HCT116 (cell line): ENCODE data around the gene ANO2. TPM values are rescaled to one million over a fixed set of nuclear protein-coding genes. Genes with fewer than 3 reads are reported as not detected.

Source experiments
- ATAC-seq: fragments of 200-7000 bp; cut with Tn5 transposase; 2 replicates; pipeline ENCODE4 v1.9.1; 2020; ENCODE audit warnings: mild to moderate bottlenecking, moderate library complexity
- BruUV-seq: library from RNA; stranded (reverse); fragments of 400-500 nt; replicated peaks from 2 replicates; lab custom pipeline; 2021; lab: Mats Ljungman, UMichigan
- CTCF ChIA-PET: fragments of 300-600 bp; sonication (Branson Sonifier 250); formaldehyde crosslinking; loops from one replicate; lab custom pipeline; 2021; ENCODE audit warnings: antibody characterized with exemption; lab: Charles Lee
- POLR2A ChIA-PET: fragments of 300-600, 350-600 bp; sonication (Branson Sonifier 250); formaldehyde crosslinking; loops from one replicate; lab custom pipeline; 2021; ENCODE audit warnings: antibody characterized with exemption; lab: Charles Lee
- RAD21 ChIA-PET, 2 experiments: fragments of 300-600 bp; sonication (Branson Sonifier 250); formaldehyde crosslinking; loops; one replicate each; lab custom pipeline; 2023; ENCODE audit warnings: low total read pairs in 2 of 2; ENCODE audit not compliant: uncharacterized antibody in 2 of 2, unreplicated experiment in 2 of 2, low non-redundant PET in 1 of 2; lab: Charles Lee
- DNase-seq: peaks from one replicate; pipeline ENCODE4 v3.0.0-alpha.2; 2010; ENCODE audit warnings: low read depth, low spot score
- H2AFZ ChIP-seq: fragments of 200-600 bp; shearing (Covaris generic), sonication (generic); 2 replicates; pipeline ENCODE4 v1.6.1; 2017; ENCODE audit warnings: low read depth, mixed run types, mixed read lengths, antibody characterized with exemption, low read length; ENCODE audit not compliant: poor library complexity, severe bottlenecking
- H3K27ac ChIP-seq: 2 replicates; pipeline ENCODE4 v1.5.1; 2012; ENCODE audit warnings: low read depth, low read length
- H3K27me3 ChIP-seq: fragments of 200-600 bp; sonication (generic); 2 replicates; pipeline ENCODE4 v1.6.1; 2016; ENCODE audit warnings: mixed run types, low read length, mixed read lengths; ENCODE audit not compliant: insufficient read depth
- H3K36me3 ChIP-seq, 2 experiments: fragments of 200-500 bp in 1 of 2; fragments of 200-600 bp in 1 of 2; sonication (Bioruptor generic) in 1 of 2; sonication (generic) in 1 of 2; 2 replicates each; pipeline versions ENCODE4 v1.5.1 to v1.6.1; 2014 to 2016; ENCODE audit warnings: low read length in 2 of 2, inconsistent platforms in 1 of 2, mixed read lengths in 1 of 2, mixed run types in 1 of 2; ENCODE audit not compliant: insufficient read depth in 2 of 2, control insufficient read depth in 1 of 2
- H3K4me1 ChIP-seq, 2 experiments: fragments of 200-600 bp in 1 of 2; sonication (generic) in 1 of 2; 2 replicates each; pipeline versions ENCODE4 v1.5.1 to v1.6.1; 2012 to 2017; ENCODE audit warnings: low read length in 2 of 2, inconsistent platforms in 1 of 2, mild to moderate bottlenecking in 1 of 2, mixed read lengths in 1 of 2, mixed run types in 1 of 2, moderate library complexity in 1 of 2; ENCODE audit not compliant: insufficient read depth in 2 of 2, control insufficient read depth in 1 of 2
- H3K4me2 ChIP-seq: fragments of 200-600 bp; sonication (generic); 2 replicates; pipeline ENCODE4 v1.6.1; 2017; ENCODE audit warnings: mixed run types, low read length, mixed read lengths
- H3K4me3 ChIP-seq, 2 experiments: fragments of 200-600 bp in 1 of 2; sonication (generic) in 1 of 2; replicated peaks in 1 of 2; 2 replicates each; pipeline ENCODE4 v1.5.1; 2011 to 2016; ENCODE audit warnings: low read length in 2 of 2, control low read depth in 1 of 2, low read depth in 1 of 2, mild to moderate bottlenecking in 1 of 2, mixed read lengths in 1 of 2, mixed run types in 1 of 2
- H3K79me2 ChIP-seq: fragments of 200-600 bp; sonication (generic); 2 replicates; pipeline ENCODE4 v1.6.1; 2017; ENCODE audit warnings: mild to moderate bottlenecking, mixed run types, low read length, moderate library complexity, mixed read lengths; ENCODE audit not compliant: insufficient read depth
- H3K9ac ChIP-seq: fragments of 200-600 bp; sonication (generic); 2 replicates; pipeline ENCODE4 v1.6.1; 2016; ENCODE audit warnings: low read length, mixed read lengths
- H3K9me2 ChIP-seq: fragments of 200-600 bp; sonication (generic), shearing (Covaris generic); 2 replicates; pipeline ENCODE4 v1.6.1; 2017; ENCODE audit warnings: mixed run types, mild to moderate bottlenecking, moderate library complexity; ENCODE audit not compliant: insufficient read depth
- H3K9me3 ChIP-seq, 2 experiments: fragments of 200-500 bp in 1 of 2; fragments of 200-600 bp in 1 of 2; sonication (Bioruptor generic) in 1 of 2; sonication (generic) in 1 of 2; 2 replicates each; pipeline ENCODE4 v1.6.1; 2014 to 2017; ENCODE audit warnings: low read length in 2 of 2, mixed read lengths in 2 of 2, inconsistent platforms in 1 of 2, low read depth in 1 of 2, mild to moderate bottlenecking in 1 of 2, mixed run types in 1 of 2, moderate library complexity in 1 of 2; ENCODE audit not compliant: control insufficient read depth in 1 of 2, insufficient read depth in 1 of 2
- H4K20me1 ChIP-seq: fragments of 200-600 bp; sonication (generic), shearing (Covaris generic); 2 replicates; pipeline ENCODE4 v1.6.1; 2017; ENCODE audit warnings: mixed run types, mild to moderate bottlenecking, moderate library complexity; ENCODE audit not compliant: insufficient read depth
- CTCF ChIP-seq, 3 experiments: fragments of 200-600 bp in 1 of 3; sonication (generic) in 1 of 3; IDR thresholded peaks in 2 of 3; conservative IDR thresholded peaks in 1 of 3; 2 replicates each; pipeline ENCODE4 v1.5.1; 2012 to 2017; ENCODE audit warnings: low read depth in 2 of 3, low read length in 2 of 3, antibody characterized with exemption in 1 of 3, borderline replicate concordance in 1 of 3, control low read depth in 1 of 3, mild to moderate bottlenecking in 1 of 3, mixed read lengths in 1 of 3, mixed run types in 1 of 3, moderate library complexity in 1 of 3; ENCODE audit not compliant: insufficient read depth in 1 of 3
- EZH2 ChIP-seq: fragments of 200-600 bp; sonication (generic); IDR thresholded peaks from 2 replicates; pipeline ENCODE4 v1.6.1; 2017; ENCODE audit warnings: antibody characterized with exemption, mixed run types
- FOSL1 ChIP-seq: IDR thresholded peaks from 2 replicates; pipeline ENCODE4 v1.6.1; 2012; ENCODE audit warnings: low read depth
- POLR2A ChIP-seq: IDR thresholded peaks from 2 replicates; pipeline ENCODE4 v1.7.0; 2011; ENCODE audit warnings: borderline replicate concordance; ENCODE audit not compliant: insufficient read depth, insufficient read length; ENCODE audit errors: extremely low read depth
- POLR2AphosphoS5 ChIP-seq: IDR thresholded peaks from 2 replicates; pipeline ENCODE4 v1.6.1; 2011; ENCODE audit warnings: mild to moderate bottlenecking, low read depth, low read length, moderate library complexity
- RAD21 ChIP-seq: IDR thresholded peaks from 2 replicates; pipeline ENCODE4 v1.6.1; 2012; ENCODE audit warnings: low read depth, mild to moderate bottlenecking
- SIN3A ChIP-seq: IDR thresholded peaks from 2 replicates; pipeline ENCODE4 v1.6.1; 2012; ENCODE audit warnings: low read depth
- SP1 ChIP-seq: IDR thresholded peaks from 2 replicates; pipeline ENCODE4 v1.6.1; 2012; ENCODE audit warnings: low read depth
- TCF7L2 ChIP-seq: IDR thresholded peaks from 2 replicates; pipeline ENCODE4 v1.7.0; 2011; ENCODE audit warnings: borderline replicate concordance, inconsistent platforms; ENCODE audit not compliant: insufficient read depth, insufficient read length; ENCODE audit errors: extremely low read depth
- YY1 ChIP-seq: IDR thresholded peaks from 2 replicates; pipeline ENCODE4 v1.6.1; 2011; ENCODE audit warnings: low read length, low read depth, moderate library complexity, mild to moderate bottlenecking; ENCODE audit not compliant: insufficient replicate concordance; ENCODE audit errors: extremely low read depth
- ZBTB33 ChIP-seq: IDR thresholded peaks from 2 replicates; pipeline ENCODE4 v1.6.1; 2011; ENCODE audit warnings: mild to moderate bottlenecking, low read length, moderate library complexity; ENCODE audit not compliant: insufficient replicate concordance; ENCODE audit errors: extremely low read depth
- intact Hi-C: fragments of 100-400 bp; cut with micrococcal nuclease; formaldehyde crosslinking; loops from 2 replicates; pipeline ENCODE4 v1.10.0; 2022
- total RNA-seq: library from RNA; stranded (reverse); gene quantifications from one replicate; pipeline ENCODE4 v1.2.1, GENCODE V29; 2021; ENCODE audit not compliant: unreplicated experiment

The ANO2 gene
- total RNA-seq, 1 experiment from 2014 or later: not detected

- intact Hi-C loops: no loop called here
- H3K9ac ChIP-seq: no peak overlapping the region
- H2AFZ ChIP-seq: no peak overlapping the region
- H4K20me1 ChIP-seq: no peaks in the 10 kb centered on the region
- no peak overlapping the region for H3K4me2 ChIP-seq
- no peaks in the 10 kb centered on the region for H3K36me3 ChIP-seq
- H3K9me2 ChIP-seq: no peaks in the 10 kb centered on the region
- ChIA-PET RAD21 (no interaction called here), CTCF (no interaction called here), POLR2A (no interaction called here)
- H3K27me3 ChIP-seq: no peaks in the 10 kb centered on the region
- no TSS peak for BruUV-seq
- no peak for ATAC-seq
- H3K4me3 ChIP-seq: no peak overlapping the region
- H3K4me1 ChIP-seq: no peaks in the 10 kb centered on the region
- H3K79me2 ChIP-seq: no peaks in the 10 kb centered on the region
- no peaks in the 10 kb centered on the region for H3K9me3 ChIP-seq
- TF ChIP-seq YY1 (no peak), POLR2AphosphoS5 (no peak), EZH2 (no peak), TCF7L2 (no peak), SP1 (no peak), POLR2A (no peak), ZBTB33 (no peak), FOSL1 (no peak), SIN3A (no peak), CTCF (IDR thresholded peaks at IDR 0.05 in 2 of 3, conservative IDR thresholded peaks at IDR 0.05 in 1 of 3; ENCODE audit: borderline replicate concordance in 1 of 3, insufficient read depth in 1 of 3, low read depth in 2 of 3, low read length in 2 of 3) (no peak), RAD21 (no peak)
- H3K27ac ChIP-seq: no peak overlapping the region
- DNase-seq: no peak
Measured at GRCh38 chr12:5923751-5924150, 21.3 kb downstream of the ANO2 start.
